H9 (cell line): Measurements from ENCODE around the gene MESD. TPM values are rescaled to one million over a fixed set of nuclear protein-coding genes. Genes with fewer than 3 reads are reported as not detected.

Experiments used
- DNase-seq: peaks from one replicate; pipeline ENCODE4 v3.0.0-alpha.2; 2017
- H2AFZ ChIP-seq: one replicate; pipeline ENCODE4 v1.6.1; 2013; ENCODE audit warnings: mild to moderate bottlenecking, low read length, control low read depth, moderate library complexity
- H2AK5ac ChIP-seq: 2 replicates; pipeline ENCODE4 v1.6.1; 2013; ENCODE audit warnings: low read length, control low read depth, mixed read lengths; ENCODE audit not compliant: insufficient read length
- H2BK120ac ChIP-seq: one replicate; pipeline ENCODE4 v1.6.1; 2013; ENCODE audit warnings: low read depth, mild to moderate bottlenecking, low read length, control low read depth, inconsistent platforms; ENCODE audit not compliant: poor library complexity, severe bottlenecking
- H2BK12ac ChIP-seq: 2 replicates; pipeline ENCODE4 v1.6.1; 2013; ENCODE audit warnings: low read length, control low read depth, mixed read lengths, low read depth; ENCODE audit not compliant: insufficient read length
- H2BK15ac ChIP-seq: 2 replicates; pipeline ENCODE4 v1.6.1; 2013; ENCODE audit warnings: low read depth, low read length, control low read depth
- H2BK20ac ChIP-seq: one replicate; pipeline ENCODE4 v1.6.1; 2013; ENCODE audit warnings: low read depth, mild to moderate bottlenecking, low read length, control low read depth, inconsistent platforms; ENCODE audit not compliant: poor library complexity, severe bottlenecking
- H2BK5ac ChIP-seq: 2 replicates; pipeline ENCODE4 v1.6.1; 2013; ENCODE audit warnings: low read length, control low read depth, mixed read lengths; ENCODE audit not compliant: insufficient read length
- H3K14ac ChIP-seq: 2 replicates; pipeline ENCODE4 v1.6.1; 2013; ENCODE audit warnings: low read length, control low read depth; ENCODE audit not compliant: insufficient read depth
- H3K18ac ChIP-seq: 2 replicates; pipeline ENCODE4 v1.6.1; 2013; ENCODE audit warnings: low read depth, mild to moderate bottlenecking, mixed read lengths, low read length, control low read depth; ENCODE audit not compliant: insufficient read length
- H3K23ac ChIP-seq: 2 replicates; pipeline ENCODE4 v1.6.1; 2013; ENCODE audit warnings: low read length, control low read depth, mixed read lengths, low read depth; ENCODE audit not compliant: insufficient read length
- H3K23me2 ChIP-seq: 2 replicates; pipeline ENCODE4 v1.6.1; 2013; ENCODE audit warnings: low read depth, mild to moderate bottlenecking, mixed read lengths, low read length, control low read depth; ENCODE audit not compliant: insufficient read length, poor library complexity, severe bottlenecking
- H3K27ac ChIP-seq: 2 replicates; pipeline ENCODE4 v1.5.1; 2013; ENCODE audit warnings: low read length, control low read depth, mixed read lengths, low read depth; ENCODE audit not compliant: insufficient read length
- H3K27me3 ChIP-seq: 2 replicates; pipeline ENCODE4 v1.6.1; 2013; ENCODE audit warnings: low read length, control low read depth, inconsistent platforms; ENCODE audit not compliant: insufficient read depth
- H3K4ac ChIP-seq: 2 replicates; pipeline ENCODE4 v1.6.1; 2013; ENCODE audit warnings: low read depth, mild to moderate bottlenecking, control low read depth, inconsistent platforms, low read length, moderate library complexity
- H3K4me1 ChIP-seq: 2 replicates; pipeline ENCODE4 v1.6.1; 2013; ENCODE audit warnings: low read length, control low read depth, inconsistent platforms; ENCODE audit not compliant: insufficient read depth
- H3K4me2 ChIP-seq: 2 replicates; pipeline ENCODE4 v1.6.1; 2013; ENCODE audit warnings: low read length, control low read depth, mixed read lengths; ENCODE audit not compliant: insufficient read length, insufficient read depth
- H3K56ac ChIP-seq: 2 replicates; pipeline ENCODE4 v1.6.1; 2013; ENCODE audit warnings: low read depth, mild to moderate bottlenecking, mixed read lengths, low read length, control low read depth; ENCODE audit not compliant: insufficient read length
- H3K79me1 ChIP-seq: 2 replicates; pipeline ENCODE4 v1.6.1; 2013; ENCODE audit warnings: low read depth, mild to moderate bottlenecking, moderate library complexity, low read length, control low read depth, inconsistent platforms; ENCODE audit not compliant: insufficient read depth, poor library complexity, severe bottlenecking
- H3K79me2 ChIP-seq: 2 replicates; pipeline ENCODE4 v1.6.1; 2013; ENCODE audit warnings: low read length, control low read depth, inconsistent platforms; ENCODE audit not compliant: insufficient read depth
- H3K9ac ChIP-seq: 2 replicates; pipeline ENCODE4 v1.6.1; 2013; ENCODE audit warnings: low read length, control low read depth, mixed read lengths; ENCODE audit not compliant: insufficient read length; ENCODE audit errors: extremely low read depth
- H3K9me3 ChIP-seq: one replicate; pipeline ENCODE4 v1.6.1; 2013; ENCODE audit warnings: low read depth, low read length, inconsistent platforms; ENCODE audit not compliant: control insufficient read depth
- H3T11ph ChIP-seq: one replicate; pipeline ENCODE4 v1.6.1; 2013; ENCODE audit warnings: mild to moderate bottlenecking, low read length, control low read depth, inconsistent platforms
- H4K20me1 ChIP-seq: one replicate; pipeline ENCODE4 v1.6.1; 2013; ENCODE audit not compliant: control insufficient read depth, insufficient read length, insufficient read depth
- H4K5ac ChIP-seq: 2 replicates; pipeline ENCODE4 v1.6.1; 2013; ENCODE audit warnings: low read depth, mild to moderate bottlenecking, mixed read lengths, low read length, control low read depth; ENCODE audit not compliant: insufficient read length
- H4K8ac ChIP-seq: replicated peaks from 2 replicates; pipeline ENCODE4 v1.6.1; 2013; ENCODE audit warnings: low read length, control low read depth, mixed read lengths, low read depth; ENCODE audit not compliant: insufficient read length
- H4K91ac ChIP-seq: 2 replicates; pipeline ENCODE4 v1.6.1; 2013; ENCODE audit warnings: low read depth, mild to moderate bottlenecking, moderate library complexity, mixed read lengths, low read length, control low read depth; ENCODE audit not compliant: insufficient read length
- H3K27ac Mint-ChIP-seq, 3 experiments: 2 replicates in 2 of 3; 3 replicates in 1 of 3; pipeline ENCODE4 v1.8.0; 2020 to 2021; ENCODE audit warnings: mixed read lengths in 3 of 3, mild to moderate bottlenecking in 1 of 3, moderate library complexity in 1 of 3
- H3K27me3 Mint-ChIP-seq: 2 replicates; pipeline ENCODE4 v1.8.0; 2021; ENCODE audit warnings: low read depth, mild to moderate bottlenecking, moderate library complexity, mixed read lengths
- H3K36me3 Mint-ChIP-seq, 3 experiments: 2 replicates in 2 of 3; 3 replicates in 1 of 3; pipeline ENCODE4 v1.8.0; 2020 to 2021; ENCODE audit warnings: low read depth in 3 of 3, mixed read lengths in 3 of 3; ENCODE audit not compliant: insufficient read depth in 1 of 3
- H3K4me1 Mint-ChIP-seq, 2 experiments: 2 replicates each; pipeline ENCODE4 v1.8.0; 2020; ENCODE audit warnings: mixed read lengths in 2 of 2
- H3K4me3 Mint-ChIP-seq, 2 experiments: 2 replicates in 1 of 2; 3 replicates in 1 of 2; pipeline ENCODE4 v1.8.0; 2020 to 2021; ENCODE audit warnings: mild to moderate bottlenecking in 2 of 2, mixed read lengths in 2 of 2, moderate library complexity in 1 of 2
- H3K9me3 Mint-ChIP-seq, 2 experiments: 2 replicates in 1 of 2; 3 replicates in 1 of 2; pipeline ENCODE4 v1.8.0; 2020; ENCODE audit warnings: mild to moderate bottlenecking in 2 of 2, mixed read lengths in 2 of 2, moderate library complexity in 1 of 2
- WGBS: extraction: QIAGEN DNeasy Blood & Tissue Kit; methylation state at CpG from one replicate; pipeline ENCODE4 v1.1.7; 2013; ENCODE audit warnings: missing lambda C conversion rate, low lambda C conversion rate, mixed read lengths; ENCODE audit not compliant: insufficient read length; ENCODE audit errors: extremely low coverage; 5-methylcytosine and 5-hydroxymethylcytosine counted together
- total RNA-seq: library from RNA; stranded (reverse); gene quantifications from 2 replicates; pipeline ENCODE4 v1.2.1, GENCODE V29; 2021
- TF ChIP-seq, protein P1 (sequence below): fragments of 200-600 bp; sonication (generic); conservative IDR thresholded peaks from 3 replicates; pipeline ENCODE4 v1.8.0; 2021; ENCODE audit warnings: antibody characterized with exemption, mild to moderate bottlenecking

The MESD gene
- total RNA-seq, 1 experiment from 2014 or later: 29.1 TPM

DNA sequence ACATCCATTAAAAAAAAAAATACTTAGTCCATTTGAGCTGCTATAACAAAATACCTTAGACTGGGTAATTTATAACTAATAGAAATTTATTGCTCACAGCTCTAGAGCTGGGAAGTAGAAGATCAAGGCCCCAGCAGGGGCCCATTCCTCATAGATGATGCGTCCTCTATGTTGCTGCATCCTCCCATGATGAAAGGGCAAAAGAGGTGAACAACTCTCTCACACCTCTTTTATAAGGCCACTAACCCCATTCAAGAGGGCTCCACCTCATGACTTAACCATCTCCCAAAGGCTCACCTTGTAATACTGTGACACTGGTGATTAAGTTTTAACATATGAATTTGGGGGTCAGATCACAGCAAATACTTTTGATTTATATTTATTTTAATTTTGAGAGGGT lies 8.1 kb upstream of the MESD start:
- no CpG with 5 or more reads among the region's 1 CpG for WGBS
- TF ChIP-seq, protein P1, sequence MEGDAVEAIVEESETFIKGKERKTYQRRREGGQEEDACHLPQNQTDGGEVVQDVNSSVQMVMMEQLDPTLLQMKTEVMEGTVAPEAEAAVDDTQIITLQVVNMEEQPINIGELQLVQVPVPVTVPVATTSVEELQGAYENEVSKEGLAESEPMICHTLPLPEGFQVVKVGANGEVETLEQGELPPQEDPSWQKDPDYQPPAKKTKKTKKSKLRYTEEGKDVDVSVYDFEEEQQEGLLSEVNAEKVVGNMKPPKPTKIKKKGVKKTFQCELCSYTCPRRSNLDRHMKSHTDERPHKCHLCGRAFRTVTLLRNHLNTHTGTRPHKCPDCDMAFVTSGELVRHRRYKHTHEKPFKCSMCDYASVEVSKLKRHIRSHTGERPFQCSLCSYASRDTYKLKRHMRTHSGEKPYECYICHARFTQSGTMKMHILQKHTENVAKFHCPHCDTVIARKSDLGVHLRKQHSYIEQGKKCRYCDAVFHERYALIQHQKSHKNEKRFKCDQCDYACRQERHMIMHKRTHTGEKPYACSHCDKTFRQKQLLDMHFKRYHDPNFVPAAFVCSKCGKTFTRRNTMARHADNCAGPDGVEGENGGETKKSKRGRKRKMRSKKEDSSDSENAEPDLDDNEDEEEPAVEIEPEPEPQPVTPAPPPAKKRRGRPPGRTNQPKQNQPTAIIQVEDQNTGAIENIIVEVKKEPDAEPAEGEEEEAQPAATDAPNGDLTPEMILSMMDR: no peak

More for the DNA sequence above, 8.1 kb upstream of the MESD start:
- no peaks in the 10 kb centered on the region for H3K9me3 ChIP-seq
- H3K27ac ChIP-seq: no peak overlapping the region
- H4K20me1 ChIP-seq: peaks cover 2% of the 10 kb centered on the region
- H2AK5ac ChIP-seq: no peak overlapping the region
- H2BK12ac ChIP-seq: no peak overlapping the region
- peaks cover 9 to 15% of the 10 kb centered on the region in 2 experiments for H3K4me1 Mint-ChIP-seq
- H3K36me3 Mint-ChIP-seq: no peaks in the 10 kb centered on the region
- no peak for DNase-seq
- no peak overlapping the region for H4K91ac ChIP-seq
- H4K5ac ChIP-seq: no peak overlapping the region
- H3K9me3 Mint-ChIP-seq: no peaks in the 10 kb centered on the region
- peaks cover 16% of the 10 kb centered on the region for H3K23me2 ChIP-seq
- H3K79me1 ChIP-seq: no peaks in the 10 kb centered on the region
- no peak overlapping the region for H3K27ac Mint-ChIP-seq
- no peak overlapping the region for H3K56ac ChIP-seq
- H3K4me2 ChIP-seq: no peak overlapping the region
- H3K4me3 Mint-ChIP-seq: no peak overlapping the region
- H2BK5ac ChIP-seq: no peak overlapping the region
- no peak overlapping the region for H2AFZ ChIP-seq
- H3K4ac ChIP-seq: no peak overlapping the region
- no peak overlapping the region for H3T11ph ChIP-seq
- no peak overlapping the region for H2BK120ac ChIP-seq
- H2BK20ac ChIP-seq: no peak overlapping the region
- H3K18ac ChIP-seq: no peak overlapping the region
- H3K79me2 ChIP-seq: no peaks in the 10 kb centered on the region; the same call in 1 of the 2 replicates
- H3K27me3 ChIP-seq: no peaks in the 10 kb centered on the region
- no peak overlapping the region for H4K8ac ChIP-seq
- no peaks in the 10 kb centered on the region; the same call in 1 of the 2 replicates for H3K27me3 Mint-ChIP-seq
- H3K9ac ChIP-seq: no peak overlapping the region
- no peaks in the 10 kb centered on the region; the same call in 1 of the 2 replicates for H3K4me1 ChIP-seq
- no peak overlapping the region for H3K23ac ChIP-seq
- no peak overlapping the region for H3K14ac ChIP-seq
- H2BK15ac ChIP-seq: no peak overlapping the region
